ENCODE results near the gene CD79B.

CD79B gene

DNA sequence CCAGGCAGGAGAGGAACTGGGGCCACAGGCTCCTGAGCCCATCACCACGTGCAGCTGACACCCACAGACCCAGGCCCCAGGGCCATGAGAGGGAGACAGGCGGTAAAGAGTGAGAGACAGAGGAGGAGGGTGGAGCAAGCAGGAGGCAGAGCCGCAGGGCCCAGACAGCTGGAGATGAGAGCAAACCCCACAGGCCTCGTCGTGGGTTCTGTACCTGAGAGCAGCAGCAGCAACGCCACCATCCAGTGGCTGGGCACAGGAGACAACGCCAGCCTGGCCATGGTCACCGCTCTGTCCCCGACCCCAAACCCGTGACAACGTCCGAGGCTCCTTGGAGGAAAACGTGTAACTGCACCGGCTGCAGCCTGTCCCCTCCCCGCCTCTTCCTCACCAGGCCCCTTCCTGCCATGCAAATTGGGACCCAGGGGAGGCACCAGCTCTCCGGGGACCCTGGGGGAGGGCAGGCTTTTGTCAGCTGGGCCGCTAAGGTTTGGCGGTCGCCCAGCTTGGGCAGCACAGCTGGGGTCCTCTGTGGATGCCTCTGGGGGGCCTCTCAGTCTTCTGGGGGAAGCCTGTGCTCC lies at the start of gene CD79B:
TSS of gene CD79B (minus strand) at position 351 of the 581 bp plus-strand sequence. CDS start at position 281, 70 bp downstream.
- DNase-seq (ENCODE audit: low read depth in 1 of 2, low spot score in 1 of 2), result peak in 1 of 2 donors; percentile 19

GRCh38 chr17:63978272-63979200 lies 46.4 kb upstream of the CD79B start:
- no peak for DNase-seq (ENCODE audit: low read depth in 1 of 2, low spot score in 1 of 2)

GRCh38 chr17:63976702-63977101 lies 44.6 kb upstream of the CD79B start:
- DNase-seq (ENCODE audit: low read depth in 1 of 2, low spot score in 1 of 2), result no peak

GRCh38 chr17:63975541-63976092 lies 43.5 kb upstream of the CD79B start:
- DNase-seq (ENCODE audit: low read depth in 1 of 2, low spot score in 1 of 2), result no peak

- no peak for DNase-seq (ENCODE audit: low read depth in 1 of 2, low spot score in 1 of 2)
These were observed 42.6 kb upstream of the CD79B start for GRCh38 chr17:63974594-63975192.

- no peak for DNase-seq (ENCODE audit: low read depth in 1 of 2, low spot score in 1 of 2)
These were observed 41.9 kb upstream of the CD79B start for GRCh38 chr17:63973930-63974593.

DNA sequence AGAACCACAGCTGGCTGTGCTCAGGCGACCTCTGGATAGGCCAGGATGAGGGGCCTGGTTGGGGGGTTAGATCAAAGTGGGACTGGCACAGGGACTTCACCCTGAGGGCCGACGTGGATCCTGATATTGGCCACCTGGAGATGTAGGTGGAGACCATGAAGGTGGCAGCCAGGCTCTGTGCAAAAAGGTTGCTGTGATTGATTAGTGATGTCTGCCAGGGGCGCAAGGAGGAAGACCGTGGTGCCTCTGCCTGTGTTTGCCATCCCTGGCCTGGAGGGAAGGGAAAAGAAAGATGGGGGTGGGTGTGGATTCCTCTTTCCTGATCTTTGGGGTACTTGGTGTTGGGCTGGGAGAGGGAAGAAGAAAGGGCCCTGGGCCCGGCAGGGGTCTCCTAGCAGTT lies 41.1 kb upstream of the CD79B start:
- no peak for DNase-seq (ENCODE audit: low read depth in 1 of 2, low spot score in 1 of 2)

GRCh38 chr17:63972796-63973195 lies 40.7 kb upstream of the CD79B start, which contains the start of gene SCN4A:
TSS of gene SCN4A (minus strand) at chr17:63972918. CDS start at chr17:63972841, 77 bp downstream.
- no peak for DNase-seq (ENCODE audit: low read depth in 1 of 2, low spot score in 1 of 2)

DNA sequence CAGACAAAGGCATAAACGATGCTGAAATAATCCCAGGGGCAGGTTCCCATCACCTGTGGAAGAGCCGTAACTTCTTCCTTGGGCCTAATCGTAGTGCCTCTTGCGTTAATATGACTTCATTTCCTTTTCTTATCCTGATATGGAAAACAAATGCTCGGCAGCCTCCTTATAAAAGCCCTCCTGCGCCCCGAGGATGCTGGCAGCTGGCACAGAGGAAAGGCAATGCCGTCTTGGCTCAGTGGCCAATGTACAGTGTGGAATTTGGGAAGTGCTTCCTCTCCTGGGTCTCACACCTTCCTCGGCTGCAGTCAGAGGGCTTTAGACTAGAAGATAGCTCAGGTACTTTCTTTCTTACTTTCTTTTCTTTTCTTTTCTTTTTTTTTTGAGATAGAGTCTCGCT lies 37.1 kb upstream of the CD79B start:
- no peak for DNase-seq (ENCODE audit: low read depth in 1 of 2, low spot score in 1 of 2)

- DNase-seq (ENCODE audit: low read depth in 1 of 2, low spot score in 1 of 2), result no peak
These were observed 35.8 kb upstream of the CD79B start for GRCh38 chr17:63967953-63968352.

GRCh38 chr17:63966646-63967264 lies 34.6 kb upstream of the CD79B start:
- DNase-seq (ENCODE audit: low read depth in 1 of 2, low spot score in 1 of 2), result no peak

DNA sequence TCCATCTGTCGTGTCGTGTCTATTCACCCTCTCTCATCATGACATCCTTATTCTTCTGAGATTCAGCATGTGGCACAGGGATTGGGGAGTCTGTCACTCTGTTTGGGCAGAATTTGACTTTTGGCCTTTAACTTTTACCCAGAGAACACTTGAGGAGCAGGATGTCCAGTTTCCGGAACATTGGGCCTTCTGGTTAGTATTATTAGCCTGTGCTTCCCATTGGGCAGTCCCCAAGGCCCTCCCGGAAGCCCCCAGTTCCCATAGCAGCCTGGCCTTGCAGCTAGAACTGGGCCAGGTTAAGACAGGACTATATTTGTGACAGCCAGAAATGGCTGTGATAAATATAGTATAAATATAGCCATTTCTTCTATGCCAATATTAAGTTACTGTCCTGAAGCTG lies 31.0 kb upstream of the CD79B start:
- DNase-seq (ENCODE audit: low read depth in 1 of 2, low spot score in 1 of 2), result no peak

GRCh38 chr17:63962298-63962744 lies 30.2 kb upstream of the CD79B start:
- DNase-seq (ENCODE audit: low read depth in 1 of 2, low spot score in 1 of 2), result no peak

DNA sequence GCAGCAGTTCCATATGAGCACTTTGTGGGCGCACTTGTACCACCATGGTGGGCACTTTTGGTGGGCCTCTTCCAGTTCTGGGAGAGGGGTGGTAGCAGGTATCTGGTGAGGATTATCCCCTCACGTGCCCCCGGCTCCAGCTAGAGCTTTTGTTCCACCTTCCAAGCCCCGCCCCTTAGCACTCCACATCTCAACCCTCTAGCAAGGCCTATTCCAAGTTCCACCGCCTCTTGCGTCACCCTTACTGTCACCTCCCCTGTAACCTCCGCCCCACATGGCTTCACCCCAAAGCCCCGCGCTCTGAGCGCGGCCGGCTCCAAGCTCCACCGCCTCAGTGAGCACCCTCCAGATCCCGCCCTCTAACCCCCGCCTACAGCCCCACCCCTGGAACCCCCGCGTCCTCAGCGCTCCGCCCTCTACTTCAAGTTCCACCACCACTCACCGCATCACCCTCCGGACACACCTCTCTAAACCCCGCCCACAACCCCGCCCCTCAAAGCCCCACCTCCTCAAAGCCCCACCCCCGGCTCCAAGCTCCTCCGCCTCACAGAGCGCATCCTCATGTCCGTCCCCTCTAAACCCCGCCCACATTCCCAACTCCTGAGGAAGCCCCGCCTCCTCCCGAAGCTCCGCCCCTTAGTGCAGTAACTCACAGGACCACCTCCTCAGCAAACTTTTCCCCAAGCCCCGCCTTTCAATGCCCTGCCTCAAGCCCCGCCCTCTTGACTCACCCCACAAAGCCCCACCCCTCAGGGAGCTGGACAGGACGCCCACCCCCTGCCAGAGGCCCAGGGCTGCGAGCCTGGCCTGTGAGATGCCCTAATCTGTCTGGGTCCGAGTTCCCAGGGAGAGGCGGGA lies 29.5 kb upstream of the CD79B start:
- no peak for DNase-seq (ENCODE audit: low read depth in 1 of 2, low spot score in 1 of 2)

GRCh38 chr17:63960430-63960829 lies 28.3 kb upstream of the CD79B start:
- no peak for DNase-seq (ENCODE audit: low read depth in 1 of 2, low spot score in 1 of 2)

DNA sequence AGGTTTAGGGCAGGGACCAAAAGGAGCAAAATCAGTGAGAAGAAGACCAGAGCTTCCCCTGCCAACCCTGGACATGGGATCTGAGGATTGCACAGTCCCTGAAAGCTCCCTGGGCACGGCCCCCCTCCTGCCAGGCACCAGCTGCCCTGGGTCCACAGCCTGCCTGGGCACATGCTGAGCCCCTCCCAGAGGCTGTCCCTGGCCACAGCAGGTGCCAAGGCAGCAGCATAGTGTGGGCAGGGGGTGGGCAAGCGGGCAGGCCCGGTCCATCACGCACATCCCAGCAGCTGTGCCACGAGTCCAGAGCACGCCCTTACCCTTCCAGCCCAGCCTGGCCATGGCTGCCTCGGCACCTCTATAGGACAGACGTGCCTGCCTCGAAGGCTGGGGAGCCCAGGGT lies 27.9 kb upstream of the CD79B start:
- DNase-seq (ENCODE audit: low read depth in 1 of 2, low spot score in 1 of 2), result no peak

GRCh38 chr17:63956296-63956920 lies 24.3 kb upstream of the CD79B start:
- DNase-seq (ENCODE audit: low read depth in 1 of 2, low spot score in 1 of 2), result no peak

GRCh38 chr17:63955791-63956190 lies 23.7 kb upstream of the CD79B start:
- DNase-seq (ENCODE audit: low read depth in 1 of 2, low spot score in 1 of 2), result no peak

- no peak for DNase-seq (ENCODE audit: low read depth in 1 of 2, low spot score in 1 of 2)
These were observed 23.1 kb upstream of the CD79B start for GRCh38 chr17:63955232-63955631.

Measured in activated T-helper 1 cell treated with anti-CD3 and anti-CD28 coated beads, Interleukin-2, amount 50 U/mL, for 16 hours (primary cell).